NCI-H146 treated with DMSO at 0.1 percent for 48 hours (cell line): ENCODE measurements around the gene EFS.

ENCODE experiments used
- DNase-seq: peaks from one replicate; lab custom pipeline; 2025; ENCODE audit not compliant: unreplicated experiment; lab: John Stamatoyannopoulos, UW

The EFS gene, protein sequence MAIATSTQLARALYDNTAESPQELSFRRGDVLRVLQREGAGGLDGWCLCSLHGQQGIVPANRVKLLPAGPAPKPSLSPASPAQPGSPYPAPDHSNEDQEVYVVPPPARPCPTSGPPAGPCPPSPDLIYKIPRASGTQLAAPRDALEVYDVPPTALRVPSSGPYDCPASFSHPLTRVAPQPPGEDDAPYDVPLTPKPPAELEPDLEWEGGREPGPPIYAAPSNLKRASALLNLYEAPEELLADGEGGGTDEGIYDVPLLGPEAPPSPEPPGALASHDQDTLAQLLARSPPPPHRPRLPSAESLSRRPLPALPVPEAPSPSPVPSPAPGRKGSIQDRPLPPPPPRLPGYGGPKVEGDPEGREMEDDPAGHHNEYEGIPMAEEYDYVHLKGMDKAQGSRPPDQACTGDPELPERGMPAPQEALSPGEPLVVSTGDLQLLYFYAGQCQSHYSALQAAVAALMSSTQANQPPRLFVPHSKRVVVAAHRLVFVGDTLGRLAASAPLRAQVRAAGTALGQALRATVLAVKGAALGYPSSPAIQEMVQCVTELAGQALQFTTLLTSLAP

DNA sequence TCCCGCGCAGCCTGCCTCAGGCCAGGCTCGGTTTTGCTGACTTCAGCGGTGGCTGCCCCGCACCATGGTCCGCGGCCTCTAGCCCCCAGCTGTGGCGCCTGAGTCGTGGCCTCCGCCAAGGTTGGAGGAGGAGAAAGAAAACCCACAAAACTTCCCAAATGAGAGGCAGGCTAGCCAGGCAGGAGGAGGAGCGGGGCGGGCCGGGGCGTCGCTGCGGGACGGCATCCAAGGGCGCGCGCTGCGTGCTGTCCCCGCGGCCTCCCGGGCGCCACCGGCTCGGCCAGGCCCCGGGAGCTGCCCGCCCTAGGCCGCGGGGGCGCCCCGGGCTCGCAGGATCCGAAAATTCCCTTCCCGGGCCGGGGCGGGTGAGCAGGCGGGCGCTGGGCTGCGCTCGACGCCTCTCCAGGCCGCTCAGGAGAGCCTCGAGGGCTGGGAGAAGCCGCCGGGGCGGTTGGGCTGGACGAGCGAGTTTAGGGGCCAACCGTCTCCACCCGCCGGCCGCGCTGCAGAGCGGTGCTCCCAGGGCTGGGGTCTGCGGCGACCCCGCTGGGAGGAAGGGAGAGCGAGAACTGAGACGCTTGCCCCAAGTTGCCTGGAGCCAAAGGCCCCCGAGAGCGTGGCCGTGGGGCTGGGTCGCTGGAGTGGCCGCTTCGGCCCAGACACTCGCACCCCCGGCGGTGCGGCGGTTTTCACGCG is at the start of gene EFS:
Gene EFS (minus strand): TSS at position 137 of the 696 bp plus-strand sequence. CDS start 147 bp downstream, outside the sequence.
- no peak for DNase-seq

GRCh38 chr14:23414254-23414653 is 49.3 kb upstream of the EFS start:
- no peak for DNase-seq

DNA sequence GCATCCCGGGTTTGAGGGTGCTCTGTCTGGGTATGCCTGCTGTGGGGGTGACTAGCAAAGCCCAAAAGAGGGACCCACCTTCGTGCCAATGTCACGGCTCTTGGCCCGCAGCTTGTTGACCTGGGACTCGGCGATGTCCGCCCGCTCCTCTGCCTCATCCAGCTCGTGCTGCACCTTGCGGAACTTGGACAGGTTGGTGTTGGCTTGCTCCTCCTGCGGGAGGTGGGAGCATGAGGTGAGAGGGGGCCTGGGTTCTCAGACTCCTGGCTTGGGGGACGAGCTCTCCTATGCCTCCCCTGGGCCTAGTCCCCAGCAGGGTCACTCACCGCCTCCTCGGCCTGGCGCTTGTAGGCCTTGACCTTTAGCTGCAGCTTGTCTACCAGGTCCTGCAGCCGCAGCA is 48.7 kb upstream of the EFS start:
- no peak for DNase-seq

- DNase-seq = no peak
These were observed 46.9 kb upstream of the EFS start for GRCh38 chr14:23411563-23412525.

DNA sequence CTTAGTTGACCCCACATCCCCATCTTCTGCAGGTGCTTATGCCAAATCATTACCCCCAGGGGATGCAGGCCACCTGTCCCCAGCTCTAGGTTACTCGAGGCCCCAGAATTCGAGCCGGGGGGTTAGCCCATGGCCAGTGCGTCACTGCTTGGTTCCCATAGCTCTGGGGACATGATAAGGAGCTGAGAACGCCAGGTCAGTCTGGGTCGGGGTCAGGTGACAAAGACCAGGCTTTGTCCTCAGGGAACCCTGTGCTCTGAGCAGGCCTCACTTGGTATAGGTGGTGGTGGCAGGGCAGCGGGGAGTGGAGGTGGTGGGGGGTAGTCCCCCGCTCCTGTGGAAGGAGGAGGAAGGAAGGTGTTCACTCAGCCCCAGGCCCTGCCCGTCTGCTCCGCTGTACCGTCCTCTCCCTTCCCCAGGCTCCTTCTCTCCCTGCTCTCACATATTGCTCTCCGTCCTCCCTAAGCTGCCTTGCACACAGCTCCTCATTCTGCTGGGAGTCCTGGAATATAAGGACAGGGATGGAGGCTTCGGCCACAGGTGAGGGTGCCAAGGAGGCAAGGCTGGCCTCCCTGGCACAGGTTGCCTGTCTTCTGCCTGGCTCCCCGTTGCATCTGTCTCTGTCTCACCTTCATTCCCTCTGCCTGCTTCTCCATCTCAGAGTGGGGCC is 45.1 kb upstream of the EFS start:
- no peak for DNase-seq

DNA sequence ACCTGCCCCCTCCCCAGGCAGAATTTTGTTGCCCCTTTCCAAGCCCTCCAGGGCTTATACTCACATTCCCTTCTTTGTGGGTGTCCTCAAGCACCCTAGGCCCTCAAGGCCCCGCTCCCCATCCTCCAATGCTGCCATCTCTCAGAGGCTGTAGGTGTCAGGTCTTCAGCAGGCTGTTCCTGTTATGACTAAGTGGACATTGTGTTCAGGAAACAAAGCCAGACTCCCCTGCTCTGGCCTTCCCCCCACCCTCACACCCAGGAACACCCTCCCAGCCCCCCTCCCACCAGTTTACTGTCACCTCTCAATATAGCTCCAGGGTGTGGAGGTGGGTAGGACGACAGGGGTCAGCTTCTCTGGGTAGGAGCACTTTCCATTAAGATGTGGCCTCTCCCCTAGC is 44.5 kb upstream of the EFS start:
- no peak for DNase-seq

- no peak for DNase-seq
These were observed 43.3 kb upstream of the EFS start for GRCh38 chr14:23408307-23408630.

DNA sequence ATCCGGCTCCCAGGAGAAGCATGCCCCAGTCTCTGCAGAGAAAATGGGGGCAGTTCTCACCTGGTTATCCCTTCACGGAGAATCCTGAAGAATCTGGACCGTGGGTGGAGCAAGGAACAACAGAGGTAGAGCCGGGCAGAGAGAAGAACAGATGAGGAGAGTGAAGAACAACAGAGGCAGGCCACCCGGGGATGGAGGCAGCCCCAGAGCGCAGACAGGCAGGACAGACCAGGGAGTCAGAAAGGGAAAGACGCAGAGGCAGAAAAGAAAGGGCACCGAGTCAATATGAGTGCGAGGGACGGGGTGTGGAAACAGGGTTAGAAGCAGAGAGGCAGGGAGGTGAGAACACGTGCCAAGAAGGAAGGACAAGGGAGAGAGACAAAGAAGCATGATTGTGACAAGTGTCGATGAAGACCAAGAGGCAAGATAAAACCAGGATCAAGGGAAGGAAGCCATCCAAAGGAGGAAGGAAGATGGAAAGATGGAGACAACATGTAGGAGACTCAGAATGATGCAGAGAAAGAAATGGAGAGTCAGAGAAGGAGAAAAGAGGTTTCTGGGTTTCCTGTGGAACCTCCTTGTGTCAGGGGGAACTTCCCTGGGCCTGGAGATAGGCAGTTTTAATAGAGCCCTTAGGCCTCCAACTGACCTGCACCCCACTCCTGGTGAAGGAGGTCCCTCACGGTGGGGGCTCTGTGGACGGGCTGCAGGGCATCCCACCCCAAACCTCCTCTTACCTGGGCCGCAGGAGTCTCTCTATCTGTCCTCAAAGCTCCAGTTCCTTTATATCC is 42.7 kb upstream of the EFS start, which contains the start of gene MYH6:
Gene MYH6 (minus strand): TSS at position 758 of the 791 bp plus-strand sequence. CDS start 1,050 bp downstream, outside the sequence.
- DNase-seq = no peak

- DNase-seq = no peak
These were observed 41.9 kb upstream of the EFS start for GRCh38 chr14:23406725-23407355.

DNA sequence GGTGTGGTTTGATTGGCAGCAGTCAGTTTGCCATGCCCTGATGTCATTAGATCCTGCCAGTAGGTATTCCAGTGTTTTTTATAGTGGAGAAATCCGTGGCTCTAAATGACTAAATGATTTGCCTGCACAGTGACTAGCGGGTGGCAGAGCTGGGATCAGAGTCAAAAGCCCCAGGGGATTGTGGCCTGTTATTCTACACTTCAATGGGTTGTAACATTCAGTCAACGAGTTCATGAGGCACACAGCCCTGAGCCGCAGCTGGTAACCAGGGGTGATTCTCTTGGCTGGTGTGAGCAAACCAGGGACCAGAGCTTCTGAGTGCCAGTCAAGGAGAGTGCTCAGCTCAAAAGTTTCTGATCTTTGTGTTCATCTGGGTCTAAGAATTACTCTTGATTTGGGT is 41.3 kb upstream of the EFS start:
- no peak for DNase-seq

DNA sequence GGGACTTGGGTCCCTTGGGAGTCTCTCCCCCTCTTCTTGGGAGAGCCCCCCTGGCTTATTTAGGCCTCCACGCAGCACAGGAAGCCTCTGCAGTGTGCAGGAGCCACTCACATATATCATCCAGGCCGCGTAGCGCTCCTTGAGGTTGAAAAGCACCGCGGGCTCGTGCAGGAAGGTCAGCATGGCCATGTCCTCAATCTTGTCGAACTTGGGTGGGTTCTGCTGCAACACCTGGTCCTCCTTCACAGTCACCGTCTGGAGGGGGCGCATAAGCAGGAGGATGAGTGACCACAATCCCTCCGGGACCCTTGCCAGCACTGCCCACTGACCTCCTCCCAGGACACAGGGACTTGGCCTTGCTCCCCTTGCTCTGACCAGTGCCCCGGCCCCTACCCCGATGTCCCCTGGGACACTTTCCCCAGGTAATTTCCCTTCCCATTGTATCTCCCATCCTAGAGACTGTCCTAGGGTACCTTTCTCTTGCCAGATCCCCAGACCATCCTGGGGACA is 40.6 kb upstream of the EFS start:
- no peak for DNase-seq

- no peak for DNase-seq
These were observed 40.1 kb upstream of the EFS start for GRCh38 chr14:23405096-23405495.

DNA sequence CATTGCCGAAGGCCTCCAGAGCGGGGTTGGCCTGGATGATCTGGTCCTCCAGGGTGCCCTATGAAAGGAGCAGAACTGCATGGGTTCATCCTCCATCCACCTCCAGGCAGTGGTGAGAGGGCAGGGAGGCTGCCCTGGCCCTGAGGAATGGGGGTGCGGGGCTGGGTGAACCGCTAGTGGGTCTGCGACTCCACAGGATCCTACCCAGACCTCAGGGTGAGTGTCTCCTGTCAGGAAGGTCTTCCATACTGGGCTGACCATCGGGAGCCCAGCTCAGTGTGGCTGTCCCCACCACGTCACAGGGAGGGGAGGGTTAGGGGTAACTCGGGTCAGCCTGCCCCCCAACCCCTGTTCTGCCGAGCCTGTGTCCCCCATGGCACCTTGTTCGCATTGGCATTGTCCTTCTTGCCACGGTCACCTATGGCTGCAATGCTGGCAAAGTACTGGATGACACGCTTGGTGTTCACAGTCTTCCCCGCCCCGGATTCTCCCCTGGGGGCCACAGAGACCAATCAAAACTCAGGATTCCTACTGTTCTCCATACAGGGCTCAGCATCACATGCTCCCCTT is 39.4 kb upstream of the EFS start:
- no peak for DNase-seq

DNA sequence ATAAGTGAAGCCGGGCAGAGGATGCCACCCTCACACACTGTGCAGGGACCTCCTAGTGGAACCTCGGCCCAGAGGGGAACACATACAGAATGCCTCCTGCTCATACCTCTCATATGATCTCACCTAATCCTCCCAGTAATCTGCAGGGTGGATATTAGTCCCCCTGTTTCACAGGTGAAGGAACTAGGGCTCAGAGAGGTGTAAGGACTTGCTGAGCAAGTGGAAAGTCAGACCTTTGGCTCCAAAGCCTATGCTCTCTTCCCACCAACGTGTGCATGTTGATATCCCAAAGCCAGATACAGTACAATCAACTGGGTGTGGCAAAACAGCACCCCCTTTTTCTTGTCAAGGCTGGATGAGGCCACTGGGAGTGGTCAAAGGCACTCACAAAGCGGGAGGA is 38.9 kb upstream of the EFS start:
- no peak for DNase-seq

- no peak for DNase-seq
These were observed 38.1 kb upstream of the EFS start for GRCh38 chr14:23403139-23403438.

GRCh38 chr14:23402296-23403138 is 37.5 kb upstream of the EFS start:
- no peak for DNase-seq

DNA sequence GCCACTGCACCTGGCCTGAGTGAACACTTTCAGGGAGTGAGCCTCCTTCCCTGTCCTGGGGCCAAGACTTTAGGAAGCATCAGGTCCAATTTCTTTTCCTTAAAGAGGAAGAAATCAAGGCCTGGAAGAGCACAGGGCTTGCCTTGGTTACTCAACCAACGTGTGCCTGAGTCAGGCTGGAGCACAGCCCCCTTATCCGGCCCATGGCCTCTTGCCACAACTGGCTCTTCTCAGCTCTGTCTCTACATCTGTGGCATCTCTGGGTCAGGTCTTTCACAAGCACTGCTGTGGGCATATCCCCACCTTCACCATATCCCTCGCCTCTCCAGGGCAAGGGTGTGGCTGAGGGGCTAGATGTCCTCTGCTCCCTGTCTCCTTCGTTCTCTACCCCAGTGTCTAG is 36.3 kb upstream of the EFS start:
- no peak for DNase-seq
